Adipocyte (in vitro differentiated cells): ENCODE measurements around the gene C19orf81.

ENCODE experiments used
- DNase-seq: peaks from one replicate; pipeline ENCODE4 v3.0.0-alpha.2; 2015; ENCODE audit warnings: low read depth
- H3K27me3 ChIP-seq: replicated peaks from 2 replicates; pipeline ENCODE4 v1.7.0; 2013; ENCODE audit warnings: mild to moderate bottlenecking, low read length, moderate library complexity; ENCODE audit not compliant: control insufficient read depth, insufficient read depth
- H3K36me3 ChIP-seq: 2 replicates; pipeline ENCODE4 v1.7.0; 2013; ENCODE audit warnings: low read length, mild to moderate bottlenecking, moderate library complexity; ENCODE audit not compliant: control insufficient read depth, insufficient read depth, severe bottlenecking
- H3K4me1 ChIP-seq: 2 replicates; pipeline ENCODE4 v1.7.0; 2013; ENCODE audit warnings: mild to moderate bottlenecking, low read length, moderate library complexity; ENCODE audit not compliant: control insufficient read depth, insufficient read depth
- H3K4me3 ChIP-seq: 2 replicates; pipeline ENCODE4 v1.7.0; 2013; ENCODE audit warnings: mild to moderate bottlenecking, low read length, moderate library complexity
- H3K9ac ChIP-seq: 2 replicates; pipeline ENCODE4 v1.7.0; 2013; ENCODE audit warnings: mild to moderate bottlenecking, low read length, moderate library complexity
- H3K9me3 ChIP-seq: 2 replicates; pipeline ENCODE4 v1.7.0; 2013; ENCODE audit warnings: mild to moderate bottlenecking, low read length, moderate library complexity; ENCODE audit not compliant: control insufficient read depth

Gene C19orf81

GRCh38 chr19:50705422-50706019 lies 56.3 kb downstream of the C19orf81 start:
- H3K4me1 ChIP-seq, result no peaks in the 10 kb centered on the region
- H3K36me3 ChIP-seq, result no peaks in the 10 kb centered on the region
- no peak overlapping the region for H3K4me3 ChIP-seq
- peak; percentile 80 for DNase-seq
- no peak overlapping the region for H3K9ac ChIP-seq
- no peaks in the 10 kb centered on the region for H3K9me3 ChIP-seq
- peaks cover 7% of the 10 kb centered on the region for H3K27me3 ChIP-seq

GRCh38 chr19:50706387-50706786 lies 57.1 kb downstream of the C19orf81 start:
- no peaks in the 10 kb centered on the region for H3K36me3 ChIP-seq
- H3K27me3 ChIP-seq, result peaks cover 6% of the 10 kb centered on the region
- H3K9ac ChIP-seq, result no peak overlapping the region
- DNase-seq, result no peak
- H3K4me3 ChIP-seq, result no peak overlapping the region
- H3K9me3 ChIP-seq, result no peaks in the 10 kb centered on the region
- H3K4me1 ChIP-seq, result no peaks in the 10 kb centered on the region

- Histone ChIP-seq H3K36me3 (no peaks in the 10 kb centered on the region), H3K27me3 (peaks cover 3% of the 10 kb centered on the region), H3K4me3 (no peak overlapping the region), H3K9ac (no peak overlapping the region), H3K9me3 (no peaks in the 10 kb centered on the region), H3K4me1 (no peaks in the 10 kb centered on the region)
- no peak for DNase-seq
These were observed 59.1 kb downstream of the C19orf81 start for GRCh38 chr19:50708179-50708879.
